OCI-LY7 (cell line): ENCODE data around the gene FBN3. TPM values are rescaled to one million over a fixed set of nuclear protein-coding genes. Genes with fewer than 3 reads are reported as not detected.

Source experiments
- BruUV-seq: library from RNA; stranded (reverse); fragments of 400-500 nt; replicated peaks from 2 replicates; lab custom pipeline; 2021; lab: Mats Ljungman, UMichigan
- CTCF ChIA-PET: fragments of 300-600 bp; sonication (Branson Sonifier 250); formaldehyde crosslinking; loops from one replicate; lab custom pipeline; 2022; ENCODE audit warnings: antibody characterized with exemption; ENCODE audit not compliant: unreplicated experiment; lab: Charles Lee
- POLR2A ChIA-PET: fragments of 300-600 bp; sonication (Branson Sonifier 250); formaldehyde crosslinking; loops from one replicate; lab custom pipeline; 2022; ENCODE audit warnings: antibody characterized with exemption; lab: Charles Lee
- DNase-seq: peaks from one replicate; pipeline ENCODE4 v3.0.0-alpha.2; 2015; ENCODE audit warnings: low spot score
- H2AFZ ChIP-seq: fragments of 200-600 bp; sonication (generic), shearing (Covaris generic); 2 replicates; pipeline ENCODE4 v1.6.1; 2014; ENCODE audit warnings: mild to moderate bottlenecking, antibody characterized with exemption, low read length, moderate library complexity
- H3K27ac ChIP-seq: fragments of 200-600 bp; sonication (generic); 2 replicates; pipeline ENCODE4 v1.5.1; 2014; ENCODE audit warnings: mixed run types, low read depth, mild to moderate bottlenecking, moderate library complexity, low read length, inconsistent platforms; ENCODE audit not compliant: poor library complexity, severe bottlenecking
- H3K36me3 ChIP-seq: fragments of 200-600 bp; sonication (generic); 2 replicates; pipeline ENCODE4 v1.6.1; 2014; ENCODE audit warnings: mild to moderate bottlenecking, antibody characterized with exemption, low read length, moderate library complexity, mixed read lengths; ENCODE audit not compliant: insufficient read depth
- H3K4me1 ChIP-seq: fragments of 200-600 bp; sonication (generic); 2 replicates; pipeline ENCODE4 v1.5.1; 2014; ENCODE audit warnings: mild to moderate bottlenecking, low read length; ENCODE audit not compliant: insufficient read depth, poor library complexity, severe bottlenecking
- H3K4me2 ChIP-seq: fragments of 200-600 bp; sonication (generic); 2 replicates; pipeline ENCODE4 v1.6.1; 2014; ENCODE audit warnings: mild to moderate bottlenecking, low read length
- H3K4me3 ChIP-seq: fragments of 200-600 bp; sonication (generic); 2 replicates; pipeline ENCODE4 v1.5.1; 2014; ENCODE audit warnings: mild to moderate bottlenecking, low read depth, low read length; ENCODE audit not compliant: poor library complexity, severe bottlenecking
- H3K79me2 ChIP-seq: fragments of 200-600 bp; sonication (generic); 2 replicates; pipeline ENCODE4 v1.6.1; 2016; ENCODE audit warnings: low read depth, mild to moderate bottlenecking, low read length, moderate library complexity, mixed read lengths; ENCODE audit not compliant: insufficient read depth
- H3K9me2 ChIP-seq: fragments of 200-600 bp; sonication (generic); 2 replicates; pipeline ENCODE4 v1.6.1; 2016; ENCODE audit warnings: mild to moderate bottlenecking, low read length, mixed read lengths; ENCODE audit not compliant: insufficient read depth
- H3K9me3 ChIP-seq: fragments of 200-600 bp; sonication (generic); 2 replicates; pipeline ENCODE4 v1.6.1; 2014; ENCODE audit warnings: mild to moderate bottlenecking, mixed run types, low read length, mixed read lengths
- H4K20me1 ChIP-seq: fragments of 200-600 bp; sonication (generic); 2 replicates; pipeline ENCODE4 v1.6.1; 2014; ENCODE audit warnings: mild to moderate bottlenecking, antibody characterized with exemption, low read length, moderate library complexity, mixed read lengths; ENCODE audit not compliant: insufficient read depth
- EZH2phosphoT487 ChIP-seq: fragments of 200-600 bp; sonication (generic); IDR thresholded peaks from 2 replicates; pipeline ENCODE4 v1.6.1; 2018; ENCODE audit warnings: low read depth, borderline replicate concordance, mild to moderate bottlenecking, mixed run types, antibody characterized with exemption, low read length, moderate library complexity, mixed read lengths
- intact Hi-C: fragments of 100-400 bp; cut with micrococcal nuclease; formaldehyde crosslinking; loops from one replicate; pipeline ENCODE4 v1.10.0; 2022; ENCODE audit not compliant: unreplicated experiment
- total RNA-seq, 2 experiments: library from RNA; depleted of rRNA in 1 of 2; stranded (reverse); fragments of >200 nt in 1 of 2; shearing (Covaris generic) in 1 of 2; gene quantifications; 2 replicates each; pipeline ENCODE4 v1.2.3, GENCODE V29; 2014 to 2022
- TF ChIP-seq, protein P1 (sequence below): fragments of 200-600 bp; sonication (generic); conservative IDR thresholded peaks from 2 replicates; pipeline ENCODE4 v1.5.1; 2014; ENCODE audit warnings: mild to moderate bottlenecking, antibody characterized with exemption, low read length, moderate library complexity, mixed read lengths

FBN3 gene
- total RNA-seq, 2 experiments from 2014 or later = not detected

DNA sequence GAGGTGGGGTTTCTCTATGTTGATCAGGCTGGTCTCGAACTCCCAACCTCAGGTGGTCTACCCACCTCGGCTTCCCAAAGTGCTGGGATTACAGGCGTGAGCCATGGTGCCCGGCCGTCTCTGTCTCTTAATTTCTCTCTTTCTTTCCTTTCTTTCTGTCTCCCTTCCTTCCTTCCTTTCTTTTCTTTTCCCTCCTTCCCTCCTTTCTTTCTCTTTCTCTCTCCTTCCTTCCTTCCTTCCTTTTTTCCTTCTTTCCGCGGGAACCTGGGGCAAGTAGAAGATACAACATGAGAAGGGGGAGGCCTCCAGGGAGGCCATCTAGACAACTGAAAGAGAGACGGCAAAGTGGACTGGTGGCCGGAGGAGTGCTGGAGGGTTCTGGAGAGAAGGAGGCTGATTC is 128.7 kb downstream of the FBN3 start:
- Histone ChIP-seq H3K9me2 (no peaks in the 10 kb centered on the region), H3K4me2 (no peak overlapping the region), H4K20me1 (no peaks in the 10 kb centered on the region), H2AFZ (no peak overlapping the region), H3K36me3 (no peaks in the 10 kb centered on the region), H3K79me2 (no peaks in the 10 kb centered on the region), H3K4me1 (peaks cover 11% of the 10 kb centered on the region), H3K27ac (no peak overlapping the region), H3K9me3 (no peaks in the 10 kb centered on the region), H3K4me3 (no peak overlapping the region)
- no TSS peak for BruUV-seq
- no peak for DNase-seq
- TF ChIP-seq, protein P1, sequence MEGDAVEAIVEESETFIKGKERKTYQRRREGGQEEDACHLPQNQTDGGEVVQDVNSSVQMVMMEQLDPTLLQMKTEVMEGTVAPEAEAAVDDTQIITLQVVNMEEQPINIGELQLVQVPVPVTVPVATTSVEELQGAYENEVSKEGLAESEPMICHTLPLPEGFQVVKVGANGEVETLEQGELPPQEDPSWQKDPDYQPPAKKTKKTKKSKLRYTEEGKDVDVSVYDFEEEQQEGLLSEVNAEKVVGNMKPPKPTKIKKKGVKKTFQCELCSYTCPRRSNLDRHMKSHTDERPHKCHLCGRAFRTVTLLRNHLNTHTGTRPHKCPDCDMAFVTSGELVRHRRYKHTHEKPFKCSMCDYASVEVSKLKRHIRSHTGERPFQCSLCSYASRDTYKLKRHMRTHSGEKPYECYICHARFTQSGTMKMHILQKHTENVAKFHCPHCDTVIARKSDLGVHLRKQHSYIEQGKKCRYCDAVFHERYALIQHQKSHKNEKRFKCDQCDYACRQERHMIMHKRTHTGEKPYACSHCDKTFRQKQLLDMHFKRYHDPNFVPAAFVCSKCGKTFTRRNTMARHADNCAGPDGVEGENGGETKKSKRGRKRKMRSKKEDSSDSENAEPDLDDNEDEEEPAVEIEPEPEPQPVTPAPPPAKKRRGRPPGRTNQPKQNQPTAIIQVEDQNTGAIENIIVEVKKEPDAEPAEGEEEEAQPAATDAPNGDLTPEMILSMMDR = no peak
- TF ChIP-seq EZH2phosphoT487 = no peak
- ChIA-PET POLR2A (no interaction called here), CTCF (no interaction called here)
- intact Hi-C loops = no loop called here

DNA sequence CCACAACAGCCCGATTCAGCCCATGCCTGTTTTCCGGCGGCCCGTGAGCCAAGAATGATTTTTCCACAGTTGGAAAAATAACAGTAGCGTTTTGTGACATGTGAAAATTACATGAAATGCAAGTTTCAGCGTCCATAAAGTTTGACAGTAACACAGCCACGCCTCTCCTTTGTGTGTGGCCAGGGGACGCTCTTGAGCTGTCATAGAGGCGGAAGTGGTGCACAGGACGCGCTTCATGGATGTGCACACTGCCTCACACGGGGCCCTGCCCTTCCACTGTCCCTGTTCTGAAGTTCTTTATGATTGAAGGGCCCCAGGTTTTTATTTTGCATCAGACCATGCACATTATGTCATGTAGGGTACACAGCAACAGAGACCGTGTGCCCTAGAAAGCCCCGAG is 131.6 kb downstream of the FBN3 start:
- no peaks in the 10 kb centered on the region for H3K9me3 ChIP-seq
- no peaks in the 10 kb centered on the region for H3K9me2 ChIP-seq
- no peak overlapping the region for H3K27ac ChIP-seq
- H2AFZ ChIP-seq = peak overlapping the region; percentile 76; the same call in 1 of the 2 replicates
- POLR2A ChIA-PET = interaction anchor here (0.6 kb wide), 1 partner anchor 12 kb away, joined by 4 read pairs; no protein-coding TSS in a partner anchor
- DNase-seq = peak; percentile 76
- no TSS peak for BruUV-seq
- CTCF ChIA-PET = no interaction called here
- H4K20me1 ChIP-seq = no peaks in the 10 kb centered on the region
- no peak for TF ChIP-seq EZH2phosphoT487
- TF ChIP-seq, protein P1 = peak; percentile 84
- intact Hi-C loops = loop anchor here (10.0 kb wide), 2 partner anchors 77 to 137 kb away; no protein-coding TSS in a partner anchor
- H3K4me2 ChIP-seq = peak overlapping the region; percentile 26; the same call in 1 of the 2 replicates
- H3K36me3 ChIP-seq = no peaks in the 10 kb centered on the region
- H3K4me3 ChIP-seq = no peak overlapping the region
- H3K79me2 ChIP-seq = no peaks in the 10 kb centered on the region
- peaks cover 4% of the 10 kb centered on the region for H3K4me1 ChIP-seq

Other genes starting within 250 kb of the FBN3 start
- gene MAP2K7, start 245.7 kb downstream of the FBN3 start, total RNA-seq (2014; rRNA removed; shearing (Covaris generic)) = 19.4 and 23.2 TPM in 2 replicates
- 44.5 and 48.1 TPM in 2 replicates for gene MAP2K7, start 245.7 kb downstream of the FBN3 start, total RNA-seq (2022)
- 0.13 TPM in 1 of 2 replicates, not detected in the other for gene TGFBR3L, start 234.8 kb downstream of the FBN3 start, total RNA-seq (2014; rRNA removed; shearing (Covaris generic))
- 0.61 and 0.74 TPM in 2 replicates for gene TGFBR3L, start 234.8 kb downstream of the FBN3 start, total RNA-seq (2022)
- gene SNAPC2, start 229.3 kb downstream of the FBN3 start, total RNA-seq (2014; rRNA removed; shearing (Covaris generic)) = 4.9 and 21.6 TPM in 2 replicates
- 6.2 and 8.2 TPM in 2 replicates for gene SNAPC2, start 229.3 kb downstream of the FBN3 start, total RNA-seq (2022)
- 0.13 TPM in 1 of 2 replicates, not detected in the other for gene CTXN1, start 223.5 kb downstream of the FBN3 start, total RNA-seq (2014; rRNA removed; shearing (Covaris generic))
- 0.98 and 1.0 TPM in 2 replicates for gene CTXN1, start 223.5 kb downstream of the FBN3 start, total RNA-seq (2022)
- 86.0 and 89.0 TPM in 2 replicates for gene TIMM44, start 205.9 kb downstream of the FBN3 start, total RNA-seq (2014; rRNA removed; shearing (Covaris generic))
- 97.6 and 116 TPM in 2 replicates for gene TIMM44, start 205.9 kb downstream of the FBN3 start, total RNA-seq (2022)
- gene ELAVL1, start 144.0 kb downstream of the FBN3 start, total RNA-seq (2014; rRNA removed; shearing (Covaris generic)) = 43.5 and 65.4 TPM in 2 replicates
- gene ELAVL1, start 144.0 kb downstream of the FBN3 start, total RNA-seq (2022) = 162 and 168 TPM in 2 replicates
- gene CCL25, start 96.8 kb downstream of the FBN3 start, total RNA-seq (2014; rRNA removed; shearing (Covaris generic)) = 0.88 TPM in 1 of 2 replicates, not detected in the other
- gene CCL25, start 96.8 kb downstream of the FBN3 start, total RNA-seq (2022) = 0.57 and 0.70 TPM in 2 replicates
- gene CERS4, start 59.8 kb upstream of the FBN3 start, total RNA-seq (2014; rRNA removed; shearing (Covaris generic)) = 54.9 and 61.8 TPM in 2 replicates
- gene CERS4, start 59.8 kb upstream of the FBN3 start, total RNA-seq (2022) = 36.8 and 37.7 TPM in 2 replicates
- 39.0 and 49.2 TPM in 2 replicates for gene CD320, start 158.8 kb upstream of the FBN3 start, total RNA-seq (2014; rRNA removed; shearing (Covaris generic))
- gene CD320, start 158.8 kb upstream of the FBN3 start, total RNA-seq (2022) = 35.9 and 39.1 TPM in 2 replicates
- 59.2 and 93.0 TPM in 2 replicates for gene NDUFA7, start 171.8 kb upstream of the FBN3 start, total RNA-seq (2014; rRNA removed; shearing (Covaris generic))
- gene NDUFA7, start 171.8 kb upstream of the FBN3 start, total RNA-seq (2022) = 103 and 106 TPM in 2 replicates
- 1,636 and 2,574 TPM in 2 replicates for gene RPS28, start 171.9 kb upstream of the FBN3 start, total RNA-seq (2014; rRNA removed; shearing (Covaris generic))
- gene RPS28, start 171.9 kb upstream of the FBN3 start, total RNA-seq (2022) = 2,187 and 2,253 TPM in 2 replicates
- 0.22 TPM in 1 of 2 replicates, not detected in the other for gene KANK3, start 193.7 kb upstream of the FBN3 start, total RNA-seq (2014; rRNA removed; shearing (Covaris generic))
- gene KANK3, start 193.7 kb upstream of the FBN3 start, total RNA-seq (2022) = 0.11 and 0.57 TPM in 2 replicates
- gene ANGPTL4, start 214.6 kb upstream of the FBN3 start, total RNA-seq (2014; rRNA removed; shearing (Covaris generic)) = not detected in 2 replicates
- gene ANGPTL4, start 214.6 kb upstream of the FBN3 start, total RNA-seq (2022) = not detected in 2 replicates
- gene RAB11B, start 240.8 kb upstream of the FBN3 start, total RNA-seq (2014; rRNA removed; shearing (Covaris generic)) = 24.5 and 28.1 TPM in 2 replicates
- gene RAB11B, start 240.8 kb upstream of the FBN3 start, total RNA-seq (2022) = 84.9 and 96.8 TPM in 2 replicates